GM18502 (cell line): ENCODE data around the gene NR3C2.
"Not testable (repeated sequence)": the region's sequence is repeated elsewhere in the genome, so short reads cannot be mapped to it uniquely, and the experiment has no call there.

Source experiments
- ATAC-seq: cut with Tn5 transposase; IDR thresholded peaks from one replicate; pipeline ENCODE4 v1.9.1; 2021; ENCODE audit warnings: mild to moderate bottlenecking; ENCODE audit not compliant: unreplicated experiment, poor library complexity

Gene NR3C2

GRCh38 chr4:148327683-148328082 lies 114.5 kb downstream of the NR3C2 start:
- ATAC-seq, result no peak

- not testable (repeated sequence) for ATAC-seq
These were observed 118.9 kb downstream of the NR3C2 start for GRCh38 chr4:148323316-148323715.

GRCh38 chr4:148315049-148315448 lies 127.2 kb downstream of the NR3C2 start:
- ATAC-seq, result no peak

DNA sequence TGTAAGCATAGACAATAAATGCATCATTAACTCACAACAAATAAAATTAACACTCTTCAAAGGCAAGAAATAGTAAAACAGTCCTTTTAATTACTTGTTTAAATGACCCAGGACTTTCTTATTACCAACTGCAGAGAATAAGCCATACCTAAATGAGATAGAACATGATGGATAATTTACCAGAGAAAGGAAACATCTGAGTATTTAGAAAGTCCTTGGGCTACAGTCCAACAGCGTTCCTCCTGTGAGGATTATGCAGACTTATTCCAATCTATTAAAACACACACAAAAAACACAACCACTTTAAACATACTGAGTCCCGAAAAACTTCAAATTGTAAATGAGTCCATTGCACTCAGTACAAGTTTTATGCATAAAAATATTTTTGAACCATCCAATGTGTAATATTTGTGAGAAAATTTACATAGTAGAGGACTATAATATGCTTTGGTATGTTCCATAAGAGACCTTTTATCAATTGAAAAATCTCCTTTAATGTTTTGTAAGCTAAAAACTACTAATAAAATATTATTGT lies 129.2 kb downstream of the NR3C2 start:
- ATAC-seq, result no peak

DNA sequence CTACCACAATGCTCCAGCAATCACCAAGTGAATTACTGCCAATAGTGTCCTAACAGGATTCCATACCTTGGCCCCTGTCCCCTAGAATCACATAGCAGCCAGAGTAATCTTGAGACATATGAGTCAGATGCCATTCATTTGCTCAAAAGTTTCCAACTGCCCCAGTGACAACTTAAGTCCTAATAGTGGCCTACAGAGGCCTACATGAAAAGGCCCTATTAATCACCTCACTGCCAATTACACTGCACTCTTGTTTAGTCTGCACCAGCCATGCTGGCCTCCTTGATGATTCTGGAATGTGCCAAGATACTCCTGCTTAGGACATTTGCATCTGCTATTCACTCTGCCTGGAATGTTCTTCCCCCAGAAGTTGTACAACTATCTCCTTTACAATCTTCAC lies 130.7 kb downstream of the NR3C2 start:
- ATAC-seq, result no peak

- no peak for ATAC-seq
These were observed 131.5 kb downstream of the NR3C2 start for GRCh38 chr4:148310756-148311155.

- ATAC-seq, result no peak
These were observed 136.5 kb downstream of the NR3C2 start for GRCh38 chr4:148305751-148306150.

GRCh38 chr4:148302416-148302815 lies 139.8 kb downstream of the NR3C2 start:
- no peak for ATAC-seq

GRCh38 chr4:148300877-148301276 lies 141.3 kb downstream of the NR3C2 start:
- no peak for ATAC-seq

- no peak for ATAC-seq
These were observed 142.9 kb downstream of the NR3C2 start for GRCh38 chr4:148299337-148299736.

DNA sequence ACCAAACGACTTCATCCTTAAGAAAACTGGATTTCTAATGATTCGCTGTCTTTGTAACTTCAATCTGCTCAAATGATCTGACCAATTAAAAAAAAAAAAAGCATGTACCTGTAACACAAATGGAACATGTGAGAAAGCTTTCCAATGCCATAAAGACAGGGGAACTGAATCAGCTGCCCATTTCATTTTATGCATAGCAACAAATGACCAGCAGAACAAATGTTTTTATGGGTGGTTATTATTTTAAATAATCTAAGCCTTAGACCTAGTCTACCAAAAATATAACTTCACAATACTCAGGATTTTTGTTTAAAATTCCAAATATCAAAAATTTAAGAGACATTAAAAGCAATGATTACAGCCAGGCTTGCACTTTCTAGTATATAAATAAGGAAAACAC lies 145.7 kb downstream of the NR3C2 start:
- ATAC-seq, result no peak

DNA sequence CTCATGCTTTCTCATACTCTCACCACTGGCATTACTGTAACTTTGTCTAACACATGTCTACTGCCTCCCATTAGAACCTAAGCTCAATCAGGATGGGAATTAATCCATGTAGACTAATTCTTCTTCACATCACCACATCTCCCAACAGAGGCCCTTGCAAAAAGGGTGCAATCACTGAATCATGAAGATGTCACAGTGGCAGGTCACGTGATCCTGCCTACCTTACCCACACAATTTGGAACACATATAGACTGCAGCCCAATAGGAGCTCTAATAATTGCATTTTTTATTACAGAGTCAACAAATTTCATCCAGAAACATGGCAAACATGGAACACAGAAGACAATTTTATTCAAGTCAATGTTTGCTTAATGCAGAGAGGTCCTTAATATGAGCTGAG lies 146.6 kb downstream of the NR3C2 start:
- ATAC-seq, result no peak

DNA sequence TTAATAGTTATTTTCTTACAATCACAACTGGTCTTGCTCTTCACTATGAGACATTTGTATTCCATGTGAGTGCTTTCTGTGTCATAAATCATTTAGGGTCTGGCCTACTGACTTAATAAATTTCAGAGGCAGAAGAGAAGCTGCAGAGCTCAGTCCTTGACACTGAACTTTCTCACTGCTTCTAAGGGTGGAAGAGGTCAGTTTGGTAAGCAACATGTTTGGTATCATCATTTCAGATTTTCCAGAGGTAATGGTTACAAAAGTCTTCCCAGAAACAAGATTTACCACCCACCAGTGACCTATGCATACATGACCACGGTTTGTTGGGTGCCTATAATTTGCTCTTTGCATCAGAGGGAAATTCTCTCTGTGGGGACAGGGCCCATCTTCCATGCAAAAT lies 148.6 kb downstream of the NR3C2 start:
- ATAC-seq, result no peak

- ATAC-seq, result no peak
These were observed 149.5 kb downstream of the NR3C2 start for GRCh38 chr4:148292686-148293085.

DNA sequence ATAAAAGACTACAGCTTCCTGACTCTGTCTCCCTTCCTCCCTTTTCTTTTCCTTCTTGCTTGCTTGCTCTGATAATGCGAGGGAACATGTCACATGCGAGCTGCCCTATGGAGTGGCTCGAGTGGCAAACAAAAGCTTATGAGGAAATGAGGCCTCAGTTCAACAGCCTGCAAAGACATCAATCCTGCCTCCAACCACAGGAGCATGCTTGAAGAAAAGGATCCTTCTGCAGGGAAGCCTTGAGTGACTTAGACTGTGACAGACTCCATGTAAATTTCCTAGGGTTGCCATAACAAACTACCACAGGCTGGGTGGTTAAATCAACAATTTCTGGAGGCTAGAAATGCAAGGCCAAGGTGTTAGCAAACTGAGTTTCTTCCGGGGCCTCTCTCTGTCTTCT lies 152.5 kb downstream of the NR3C2 start:
- ATAC-seq, result no peak

DNA sequence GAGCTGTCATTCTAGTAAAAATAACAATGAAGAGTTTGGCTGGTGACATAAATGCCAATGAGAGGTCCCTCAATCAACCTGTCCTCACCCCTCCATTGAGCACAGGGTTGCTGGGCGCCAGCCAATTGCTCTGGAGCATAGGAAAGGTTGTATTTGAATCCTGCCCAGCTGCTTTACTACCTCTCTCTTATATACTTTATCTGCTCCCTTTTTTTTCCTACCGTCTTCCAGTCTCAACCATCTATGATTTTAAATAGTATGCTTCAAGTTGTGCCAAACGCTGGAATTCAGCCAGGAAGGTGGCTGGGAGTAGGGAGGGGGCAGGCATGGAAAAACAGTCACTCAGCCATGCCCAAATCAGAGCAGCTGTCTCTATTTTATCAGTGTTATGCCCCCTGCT lies 153.8 kb downstream of the NR3C2 start:
- ATAC-seq, result no peak

DNA sequence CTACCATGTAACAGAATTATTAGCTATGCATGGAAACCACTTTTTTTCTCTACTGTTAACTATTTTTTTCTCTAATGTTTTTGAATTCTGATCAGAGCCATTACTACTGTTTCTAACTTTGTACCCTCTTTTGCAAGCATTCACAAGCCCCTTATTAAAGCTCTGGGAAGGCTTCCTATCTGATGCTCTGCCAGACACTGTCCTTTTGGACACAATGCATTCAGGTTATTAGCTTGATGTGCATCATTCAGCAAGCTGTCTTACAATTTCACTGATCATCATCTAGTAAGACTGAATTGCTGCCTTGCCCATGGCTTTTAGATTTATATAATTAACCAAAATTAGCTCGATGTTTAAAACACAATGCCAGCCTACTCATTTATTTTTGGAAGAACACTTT lies 155.1 kb downstream of the NR3C2 start:
- ATAC-seq, result no peak

DNA sequence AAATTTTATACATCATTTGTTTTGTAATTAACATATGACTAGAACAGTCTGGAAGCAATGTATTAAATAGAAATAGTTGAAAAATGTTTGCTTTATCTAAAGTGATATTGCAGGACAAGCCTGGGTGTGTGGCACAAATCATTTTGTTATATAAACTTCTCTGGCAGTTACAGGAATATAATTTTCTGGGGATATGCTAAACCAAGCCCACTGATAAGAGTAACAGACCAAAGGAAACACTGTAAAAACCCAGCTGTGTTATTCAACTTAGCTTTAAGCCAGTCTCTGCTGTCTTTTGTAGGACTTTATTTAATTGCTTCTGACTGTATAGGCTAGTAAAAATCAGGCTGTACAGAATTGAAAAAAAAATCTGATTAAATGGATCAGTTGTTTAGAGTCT lies 156.2 kb downstream of the NR3C2 start:
- no peak for ATAC-seq

- ATAC-seq, result no peak
These were observed 158.5 kb downstream of the NR3C2 start for GRCh38 chr4:148283665-148284064.

DNA sequence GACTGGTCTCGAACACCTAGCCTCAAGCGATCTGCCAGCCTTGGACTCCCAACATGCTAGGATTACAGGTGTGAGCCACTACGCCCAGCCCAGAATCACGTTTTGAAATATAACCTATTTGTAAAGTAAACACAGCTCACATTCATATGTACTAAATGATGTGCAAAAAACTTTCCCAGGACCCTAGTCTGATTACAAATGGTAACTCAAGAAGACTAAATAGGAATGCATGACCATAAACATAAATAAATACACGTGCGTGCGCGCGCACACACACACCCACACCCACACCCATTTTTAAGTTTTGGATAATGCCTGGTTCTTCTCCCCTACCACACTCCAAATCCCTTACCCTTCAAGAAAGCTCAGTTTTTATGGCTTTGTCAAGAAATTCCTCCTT lies 163.9 kb downstream of the NR3C2 start:
- no peak for ATAC-seq

GRCh38 chr4:148275266-148275665 lies 166.9 kb downstream of the NR3C2 start:
- no peak for ATAC-seq

- ATAC-seq, result no peak
These were observed 168.7 kb downstream of the NR3C2 start for GRCh38 chr4:148273501-148273986.

DNA sequence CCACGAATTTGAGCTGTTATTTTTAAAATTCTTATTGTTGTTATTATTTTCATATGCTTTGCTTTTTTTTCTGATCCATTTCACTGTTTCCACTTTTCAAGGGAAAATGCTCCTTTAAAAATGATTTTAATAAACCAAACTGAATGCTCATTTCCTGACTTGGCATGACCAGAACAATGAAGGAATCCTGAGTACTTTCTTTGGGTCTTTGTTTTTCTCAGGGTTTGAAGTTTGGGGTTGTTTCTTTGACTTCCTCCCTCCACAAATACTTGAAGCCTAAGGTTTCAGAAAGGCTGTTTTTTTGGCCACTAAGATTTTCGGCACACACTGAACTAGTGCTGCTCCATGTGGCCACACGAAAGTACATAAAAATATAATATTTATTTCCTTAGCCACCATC lies 171.0 kb downstream of the NR3C2 start:
- no peak for ATAC-seq
